NCI-H69 (cell line): ENCODE data around the gene HARBI1.
"Not testable (repeated sequence)": the region's sequence is repeated elsewhere in the genome, so short reads cannot be mapped to it uniquely, and the experiment has no call there.

Experiments
- DNase-seq: peaks from one replicate; lab custom pipeline; 2025; lab: John Stamatoyannopoulos, UW

The HARBI1 gene

GRCh38 chr11:46597155-46597554 lies 19.9 kb downstream of the HARBI1 start:
- DNase-seq = no peak

GRCh38 chr11:46594785-46595184 lies 22.2 kb downstream of the HARBI1 start:
- no peak for DNase-seq

- no peak for DNase-seq
These were observed 22.7 kb downstream of the HARBI1 start for GRCh38 chr11:46594374-46594700.

- peak; percentile 94 for DNase-seq
These were observed 23.3 kb downstream of the HARBI1 start, which contains the start of gene AMBRA1 for GRCh38 chr11:46593550-46594373. TSS of gene AMBRA1 (minus strand) at chr11:46594023. CDS start at chr11:46548380, 45,643 bp downstream.

GRCh38 chr11:46590740-46591605 lies 26.1 kb downstream of the HARBI1 start:
- no peak for DNase-seq

- DNase-seq = peak; percentile 20
These were observed 28.1 kb downstream of the HARBI1 start for GRCh38 chr11:46588915-46589314.

- no peak for DNase-seq
These were observed 28.9 kb downstream of the HARBI1 start for GRCh38 chr11:46588131-46588530.

- DNase-seq = not testable (repeated sequence)
These were observed 33.5 kb downstream of the HARBI1 start for GRCh38 chr11:46583513-46583912.

GRCh38 chr11:46582588-46582987 lies 34.4 kb downstream of the HARBI1 start:
- DNase-seq = no peak

- no peak for DNase-seq
These were observed 40.0 kb downstream of the HARBI1 start for GRCh38 chr11:46577058-46577457.

GRCh38 chr11:46574656-46575055 lies 42.4 kb downstream of the HARBI1 start:
- no peak for DNase-seq

GRCh38 chr11:46570790-46571398 lies 46.1 kb downstream of the HARBI1 start:
- no peak for DNase-seq

GRCh38 chr11:46565232-46565840 lies 51.7 kb downstream of the HARBI1 start:
- DNase-seq = no peak

- no peak for DNase-seq
These were observed 52.6 kb downstream of the HARBI1 start for GRCh38 chr11:46564459-46564858.

- no peak for DNase-seq
These were observed 54.5 kb downstream of the HARBI1 start for GRCh38 chr11:46562527-46562926.

- DNase-seq = peak; percentile 36
These were observed 56.6 kb downstream of the HARBI1 start for GRCh38 chr11:46560300-46560991.

- DNase-seq = no peak
These were observed 57.2 kb downstream of the HARBI1 start for GRCh38 chr11:46559815-46560214.

GRCh38 chr11:46557684-46558151 lies 59.3 kb downstream of the HARBI1 start:
- DNase-seq = no peak

GRCh38 chr11:46555267-46556054 lies 61.6 kb downstream of the HARBI1 start:
- DNase-seq = no peak
